Measurements from ENCODE around the gene MCCC2. TPM values are rescaled to one million over a fixed set of nuclear protein-coding genes. Genes with fewer than 3 reads are reported as not detected.

The MCCC2 gene
- total and polyA plus RNA-seq, 8 donors = 35.9 to 48.1 (median 43.2) TPM

- TF ChIP-seq CTCF (IDR thresholded peaks at IDR 0.05) = no peak
- Histone ChIP-seq H3K4me3 (no peak overlapping the region), H3K9me3 (no peaks in the 10 kb centered on the region), H3K27me3 (no peaks in the 10 kb centered on the region), H3K36me3 (peaks cover 0 to 84% of the 10 kb centered on the region in 2 donors), H3K4me1 (no peaks in the 10 kb centered on the region), H3K27ac (no peak overlapping the region)
- intact Hi-C loops (cut with DNase I) = no loop called here
- ATAC-seq (no peak), DNase-seq (no peak)
These were observed 64.4 kb downstream of the MCCC2 start for GRCh38 chr5:71651579-71651978.

GRCh38 chr5:71652349-71652748 is 65.2 kb downstream of the MCCC2 start:
- no peak for ATAC-seq
- Histone ChIP-seq H3K4me3 (no peak overlapping the region), H3K27ac (no peak overlapping the region), H3K9me3 (no peaks in the 10 kb centered on the region), H3K4me1 (no peaks in the 10 kb centered on the region), H3K36me3 (peaks cover 0 to 82% of the 10 kb centered on the region in 2 donors), H3K27me3 (no peaks in the 10 kb centered on the region)
- intact Hi-C loops (cut with DNase I) = no loop called here
- no peak for TF ChIP-seq CTCF (IDR thresholded peaks at IDR 0.05)
- DNase-seq = no peak

- Histone ChIP-seq H3K27ac (no peak overlapping the region), H3K4me1 (no peaks in the 10 kb centered on the region), H3K4me3 (no peak overlapping the region), H3K36me3 (peaks cover 0 to 82% of the 10 kb centered on the region in 2 donors), H3K27me3 (no peaks in the 10 kb centered on the region), H3K9me3 (no peaks in the 10 kb centered on the region)
- no peak for ATAC-seq
- intact Hi-C loops (cut with DNase I) = no loop called here
- DNase-seq = no peak
- no peak for TF ChIP-seq CTCF (IDR thresholded peaks at IDR 0.05)
These were observed 65.8 kb downstream of the MCCC2 start for GRCh38 chr5:71652803-71653543.

GRCh38 chr5:71658916-71659662 is 71.9 kb downstream of the MCCC2 start:
- intact Hi-C loops (cut with DNase I) = no loop called here
- no peak for TF ChIP-seq CTCF (IDR thresholded peaks at IDR 0.05)
- H3K27me3 ChIP-seq = no peaks in the 10 kb centered on the region
- ATAC-seq = no peak
- H3K36me3 ChIP-seq = peaks cover 0 to 25% of the 10 kb centered on the region in 2 donors
- no peak overlapping the region for H3K4me3 ChIP-seq
- no peaks in the 10 kb centered on the region for H3K9me3 ChIP-seq
- no peak overlapping the region for H3K27ac ChIP-seq
- DNase-seq = no peak
- no peaks in the 10 kb centered on the region for H3K4me1 ChIP-seq

GRCh38 chr5:71662381-71662780 is 75.2 kb downstream of the MCCC2 start:
- Histone ChIP-seq H3K27me3 (no peaks in the 10 kb centered on the region), H3K9me3 (no peaks in the 10 kb centered on the region), H3K4me1 (no peaks in the 10 kb centered on the region), H3K4me3 (no peak overlapping the region), H3K27ac (no peak overlapping the region), H3K36me3 (peaks cover 0 to 6% of the 10 kb centered on the region in 2 donors)
- no peak for ATAC-seq
- TF ChIP-seq CTCF (IDR thresholded peaks at IDR 0.05) = no peak
- DNase-seq = no peak
- intact Hi-C loops (cut with DNase I) = no loop called here

All from left lung (tissue), 10 donors.